GM23248 (cell line): Measurements from ENCODE around the gene MYT1.

Source experiments
- EZH2 ChIP-seq: fragments of 200-600 bp; sonication (generic); IDR thresholded peaks from 2 replicates; pipeline ENCODE4 v1.6.1; 2018; ENCODE audit warnings: antibody characterized with exemption, mild to moderate bottlenecking; ENCODE audit not compliant: insufficient read depth, poor library complexity, severe bottlenecking
- EZH2phosphoT487 ChIP-seq: fragments of 200-600 bp; sonication (generic); IDR thresholded peaks from 2 replicates; pipeline ENCODE4 v1.6.1; 2018; ENCODE audit warnings: antibody characterized with exemption, moderate library complexity, mild to moderate bottlenecking, low read depth; ENCODE audit not compliant: insufficient read depth

DNA sequence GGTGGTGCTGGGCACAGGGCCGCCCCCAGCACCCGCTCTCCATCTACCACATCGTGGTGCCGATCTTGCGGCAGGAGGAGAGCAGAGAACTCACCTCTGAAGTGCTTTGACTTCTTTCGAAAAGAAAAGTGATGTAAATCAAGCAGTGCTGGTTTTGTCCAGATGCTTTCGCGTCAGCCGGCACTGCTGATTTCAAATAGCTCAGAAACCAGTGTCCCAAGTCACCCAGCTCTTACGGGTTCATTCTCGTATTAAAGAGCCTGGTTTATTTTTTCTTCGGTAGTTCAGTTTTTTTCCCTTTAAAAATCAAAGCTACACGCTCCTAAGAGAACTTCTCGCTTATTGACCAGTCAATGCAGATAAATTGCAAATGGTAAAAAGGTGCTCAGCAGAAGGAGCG, 32.1 kb downstream of the MYT1 start:
- TF ChIP-seq EZH2: no peak
- no peak for TF ChIP-seq EZH2phosphoT487
